ENCODE measurements around the gene ARPC1B. TPM values are rescaled to one million over a fixed set of nuclear protein-coding genes. Genes with fewer than 3 reads are reported as not detected.

The ARPC1B gene
- total and polyA plus RNA-seq, 2 of the 4 experiments (the other 2 are of a cell fraction) = 351 to 488 TPM

DNA sequence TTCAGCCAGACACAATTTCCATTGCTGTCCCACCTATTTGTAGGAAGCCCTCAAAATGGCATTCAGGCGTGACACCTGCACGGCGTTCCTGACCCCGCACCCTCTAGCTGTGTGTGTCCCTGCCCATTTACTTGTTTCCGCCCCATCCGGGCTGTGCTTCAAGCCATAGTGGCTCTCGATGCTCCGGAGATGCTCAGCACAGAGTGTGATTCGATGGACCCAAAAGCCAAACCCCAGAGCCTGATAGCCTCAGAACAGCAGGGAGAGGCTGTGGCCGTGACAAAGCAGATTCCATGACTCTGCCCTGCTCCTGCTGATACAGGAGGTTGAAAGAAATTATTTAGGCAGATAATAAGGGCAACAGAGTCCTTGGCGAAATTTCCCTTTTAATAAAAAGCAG lies 47.7 kb downstream of the ARPC1B start:
- intact Hi-C loops (cut with micrococcal nuclease) = no loop called here
- no peak overlapping the region for H4K91ac ChIP-seq (ENCODE audit: insufficient read depth, low read depth, low read length)
- H3K9me3 ChIP-seq (ENCODE audit: control insufficient read depth, insufficient read depth, low read length) = no peaks in the 10 kb centered on the region
- H3K23ac ChIP-seq (ENCODE audit: low read depth, low read length) = no peak overlapping the region
- DNase-seq (no peak), ATAC-seq (ENCODE audit: low read depth) (no peak)
- no TSS peak for BruUV-seq (replicated peaks)
- WGBS, 2 experiments (ENCODE audit: extremely low coverage in 2 of 2, insufficient read length in 1 of 2) = 93% methylated on average over 9 of the region's 11 CpGs; no CpG with 5 or more reads in 1 of the 2 experiments
- no peak overlapping the region for H2BK120ac ChIP-seq (ENCODE audit: low read depth, low read length)
- H4K5ac ChIP-seq (ENCODE audit: low read depth, low read length) = no peak overlapping the region
- no peak overlapping the region for H4K8ac ChIP-seq (ENCODE audit: low read depth in 2 of 2, low read length in 2 of 2)
- H2BK15ac ChIP-seq (ENCODE audit: low read depth, low read length) = no peak overlapping the region
- H2BK5ac ChIP-seq (ENCODE audit: low read depth, low read length, poor library complexity, severe bottlenecking) = no peak overlapping the region
- H3K79me1 ChIP-seq (ENCODE audit: low read depth in 1 of 2, low read length in 2 of 2) = peaks cover 0 to 13% of the 10 kb centered on the region in 2 experiments
- no peak overlapping the region for H3K14ac ChIP-seq (replicated peaks; ENCODE audit: low read depth, low read length)
- no peaks in the 10 kb centered on the region for H3K9me1 ChIP-seq (ENCODE audit: insufficient read depth, low read length)
- no peaks in the 10 kb centered on the region for H3K4me1 ChIP-seq (ENCODE audit: control insufficient read depth, insufficient read depth, low read length)
- H3K9ac ChIP-seq (ENCODE audit: low read depth, low read length) = no peak overlapping the region
- no peak overlapping the region for H2BK20ac ChIP-seq (ENCODE audit: low read depth, low read length)
- H3K18ac ChIP-seq (ENCODE audit: low read depth, low read length) = no peak overlapping the region
- POLR2A ChIA-PET (ENCODE audit: unreplicated experiment) = no interaction called here
- H3K4ac ChIP-seq (ENCODE audit: low read depth, low read length) = no peak overlapping the region
- H3K4me2 ChIP-seq (ENCODE audit: low read depth, low read length) = no peak overlapping the region
- CTCF ChIA-PET = no interaction called here
- H3K27me3 ChIP-seq (ENCODE audit: control insufficient read depth, insufficient read depth, low read length) = no peaks in the 10 kb centered on the region
- H3K27ac ChIP-seq (ENCODE audit: insufficient read depth, low read length) = no peak overlapping the region
- no peak overlapping the region for H2AK9ac ChIP-seq (replicated peaks; ENCODE audit: low read depth, low read length, poor library complexity)
- TF ChIP-seq MAFK (IDR thresholded peaks at IDR 0.05; ENCODE audit: low read depth, low read length) (no peak), RFX5 (IDR thresholded peaks at IDR 0.05; ENCODE audit: low read depth, low read length) (no peak), FOS (IDR thresholded peaks at IDR 0.05; ENCODE audit: low read depth, low read length) (no peak), CHD1 (IDR thresholded peaks at IDR 0.05; ENCODE audit: low read depth, low read length) (no peak), RAD21 (IDR thresholded peaks at IDR 0.05; ENCODE audit: low read length) (no peak), NFE2L2 (IDR thresholded peaks at IDR 0.05; ENCODE audit: low read depth, low read length) (no peak), RCOR1 (IDR thresholded peaks at IDR 0.05; ENCODE audit: insufficient replicate concordance, low read length) (no peak), MAZ (IDR thresholded peaks at IDR 0.05; ENCODE audit: borderline replicate concordance, low read depth, low read length) (no peak), MXI1 (IDR thresholded peaks at IDR 0.05; ENCODE audit: borderline replicate concordance, low read depth, low read length) (no peak), SMC3 (IDR thresholded peaks at IDR 0.05; ENCODE audit: low read depth, low read length) (no peak), BHLHE40 (IDR thresholded peaks at IDR 0.05; ENCODE audit: low read depth, low read length) (no peak), CEBPB (IDR thresholded peaks at IDR 0.05; ENCODE audit: low read depth, low read length) (no peak)
- TF ChIP-seq, protein P1, sequence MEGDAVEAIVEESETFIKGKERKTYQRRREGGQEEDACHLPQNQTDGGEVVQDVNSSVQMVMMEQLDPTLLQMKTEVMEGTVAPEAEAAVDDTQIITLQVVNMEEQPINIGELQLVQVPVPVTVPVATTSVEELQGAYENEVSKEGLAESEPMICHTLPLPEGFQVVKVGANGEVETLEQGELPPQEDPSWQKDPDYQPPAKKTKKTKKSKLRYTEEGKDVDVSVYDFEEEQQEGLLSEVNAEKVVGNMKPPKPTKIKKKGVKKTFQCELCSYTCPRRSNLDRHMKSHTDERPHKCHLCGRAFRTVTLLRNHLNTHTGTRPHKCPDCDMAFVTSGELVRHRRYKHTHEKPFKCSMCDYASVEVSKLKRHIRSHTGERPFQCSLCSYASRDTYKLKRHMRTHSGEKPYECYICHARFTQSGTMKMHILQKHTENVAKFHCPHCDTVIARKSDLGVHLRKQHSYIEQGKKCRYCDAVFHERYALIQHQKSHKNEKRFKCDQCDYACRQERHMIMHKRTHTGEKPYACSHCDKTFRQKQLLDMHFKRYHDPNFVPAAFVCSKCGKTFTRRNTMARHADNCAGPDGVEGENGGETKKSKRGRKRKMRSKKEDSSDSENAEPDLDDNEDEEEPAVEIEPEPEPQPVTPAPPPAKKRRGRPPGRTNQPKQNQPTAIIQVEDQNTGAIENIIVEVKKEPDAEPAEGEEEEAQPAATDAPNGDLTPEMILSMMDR (conservative IDR thresholded peaks at IDR 0.05; ENCODE audit: low read depth, low read length) = no peak
- TF ChIP-seq, protein P2, sequence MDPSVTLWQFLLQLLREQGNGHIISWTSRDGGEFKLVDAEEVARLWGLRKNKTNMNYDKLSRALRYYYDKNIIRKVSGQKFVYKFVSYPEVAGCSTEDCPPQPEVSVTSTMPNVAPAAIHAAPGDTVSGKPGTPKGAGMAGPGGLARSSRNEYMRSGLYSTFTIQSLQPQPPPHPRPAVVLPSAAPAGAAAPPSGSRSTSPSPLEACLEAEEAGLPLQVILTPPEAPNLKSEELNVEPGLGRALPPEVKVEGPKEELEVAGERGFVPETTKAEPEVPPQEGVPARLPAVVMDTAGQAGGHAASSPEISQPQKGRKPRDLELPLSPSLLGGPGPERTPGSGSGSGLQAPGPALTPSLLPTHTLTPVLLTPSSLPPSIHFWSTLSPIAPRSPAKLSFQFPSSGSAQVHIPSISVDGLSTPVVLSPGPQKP (IDR thresholded peaks at IDR 0.05; ENCODE audit: borderline replicate concordance, low read depth, low read length) = no peak
- dilution Hi-C loops (cut with HindIII; ENCODE audit: low sequenced_read_pairs, unreplicated experiment) = no loop called here
- in situ Hi-C loops (cut with MboI; ENCODE audit: low sequenced_read_pairs) = no loop called here
- no peak overlapping the region for H3K56ac ChIP-seq (ENCODE audit: extremely low read depth, insufficient read depth, low read length)
- no peak overlapping the region for H2AK5ac ChIP-seq (ENCODE audit: low read depth, low read length)
- H3K4me3 ChIP-seq (ENCODE audit: insufficient read depth, low read depth, low read length) = no peak overlapping the region
- H4K20me1 ChIP-seq (ENCODE audit: insufficient read depth, low read length) = peaks cover 14% of the 10 kb centered on the region
- H3K36me3 ChIP-seq (ENCODE audit: control insufficient read depth, insufficient read depth, low read length) = peaks cover 63% of the 10 kb centered on the region
- no peak overlapping the region for H2AFZ ChIP-seq (replicated peaks; ENCODE audit: low read length, poor library complexity)
